Dedifferentiated amniotic fluid mesenchymal stem cell (primary cell): Measurements from ENCODE around the gene ZER1.
A peak's percentile ranks its signal among the peaks of the same experiment; 100 is the strongest.
"Not testable (repeated sequence)": the region's sequence is repeated elsewhere in the genome, so short reads cannot be mapped to it uniquely, and the experiment has no call there.

Experiments
- DNase-seq: peaks from one replicate; pipeline ENCODE4 v3.0.0-alpha.2; 2016; ENCODE audit errors: extremely low spot score

The ZER1 gene

GRCh38 chr9:128787659-128788058 is 15.9 kb upstream of the ZER1 start:
- DNase-seq: no peak

- DNase-seq: peak; percentile 68
These were observed 15.2 kb upstream of the ZER1 start, which contains the start of gene TBC1D13 for GRCh38 chr9:128786681-128787601. TSS of gene TBC1D13 (plus strand) at chr9:128787253. CDS start at chr9:128787354, 101 bp downstream.

- DNase-seq: no peak
These were observed 13.7 kb upstream of the ZER1 start for GRCh38 chr9:128785427-128785826.

GRCh38 chr9:128782669-128783068 is 10.9 kb upstream of the ZER1 start:
- DNase-seq: no peak

- DNase-seq: no peak
These were observed 9.7 kb upstream of the ZER1 start for GRCh38 chr9:128781187-128782070.

- not testable (repeated sequence) for DNase-seq
These were observed 8.4 kb upstream of the ZER1 start for GRCh38 chr9:128780093-128780492.

- no peak for DNase-seq
These were observed 3.1 kb upstream of the ZER1 start for GRCh38 chr9:128774804-128775203.

GRCh38 chr9:128773049-128773448 is 1.3 kb upstream of the ZER1 start:
- DNase-seq: no peak

GRCh38 chr9:128771094-128771721 is 519 bp downstream of the ZER1 start:
- no peak for DNase-seq

GRCh38 chr9:128770286-128771030 is 1.3 kb downstream of the ZER1 start:
- DNase-seq: no peak

GRCh38 chr9:128768606-128769005 is 3.1 kb downstream of the ZER1 start:
- DNase-seq: no peak

- DNase-seq: no peak
These were observed 6.2 kb downstream of the ZER1 start for GRCh38 chr9:128765499-128765898.

- no peak for DNase-seq
These were observed 7.4 kb downstream of the ZER1 start for GRCh38 chr9:128764361-128764760.

GRCh38 chr9:128762671-128763449 is 8.9 kb downstream of the ZER1 start:
- DNase-seq: no peak

- DNase-seq: no peak
These were observed 14.1 kb downstream of the ZER1 start for GRCh38 chr9:128757602-128758001.

- no peak for DNase-seq
These were observed 18.1 kb downstream of the ZER1 start for GRCh38 chr9:128753627-128754026.

GRCh38 chr9:128750926-128751595 is 20.7 kb downstream of the ZER1 start:
- DNase-seq: no peak

GRCh38 chr9:128747241-128747640 is 24.5 kb downstream of the ZER1 start:
- DNase-seq: no peak

GRCh38 chr9:128743421-128743820 is 28.3 kb downstream of the ZER1 start:
- no peak for DNase-seq

- DNase-seq: no peak
These were observed 29.3 kb downstream of the ZER1 start for GRCh38 chr9:128742401-128742800.
